ENCODE results near the gene TRIM31. TPM values are rescaled to one million over a fixed set of nuclear protein-coding genes. Genes with fewer than 3 reads are reported as not detected.
A peak's percentile ranks its signal among the peaks of the same experiment; 100 is the strongest.

Gene TRIM31
- total RNA-seq, 4 donors from 2014 or later = not detected

GRCh38 chr6:30071858-30072257, 41.0 kb downstream of the TRIM31 start:
- 37% methylated on average over 3 of the region's 3 CpGs for WGBS, 2 donors

GRCh38 chr6:30071081-30071818, 41.6 kb downstream of the TRIM31 start:
- H3K36me3 ChIP-seq = peaks cover 8 to 9% of the 10 kb centered on the region in 2 donors
- H3K9me3 ChIP-seq = no peaks in the 10 kb centered on the region
- no peak overlapping the region for H3K4me3 ChIP-seq (replicated peaks in 1 of 3)
- WGBS, 2 donors = 28% methylated on average over 23 to 34 of the region's 68 CpGs
- H3K27me3 ChIP-seq = peaks cover 33% of the 10 kb centered on the region
- TF ChIP-seq POLR2A (IDR thresholded peaks at IDR 0.05) (no peak), CTCF (IDR thresholded peaks at IDR 0.05) (no peak)
- H3K4me1 ChIP-seq = peaks cover 23 to 35% of the 10 kb centered on the region in 2 donors
- H3K27ac ChIP-seq = no peak overlapping the region
- intact Hi-C loops (cut with DNase I) = no loop called here
- DNase-seq = peak in 1 of 2 donors; percentile 7

More at GRCh38 chr6:30071858-30072257, 41.0 kb downstream of the TRIM31 start:
- no peak for DNase-seq
- peaks cover 33% of the 10 kb centered on the region for H3K27me3 ChIP-seq
- intact Hi-C loops (cut with DNase I) = no loop called here
- peaks cover 20 to 33% of the 10 kb centered on the region in 2 donors for H3K4me1 ChIP-seq
- H3K27ac ChIP-seq = no peak overlapping the region
- no peak overlapping the region for H3K4me3 ChIP-seq (replicated peaks in 1 of 3)
- H3K9me3 ChIP-seq = no peaks in the 10 kb centered on the region
- TF ChIP-seq CTCF (IDR thresholded peaks at IDR 0.05) = no peak
- TF ChIP-seq POLR2A (IDR thresholded peaks at IDR 0.05) = no peak
- H3K36me3 ChIP-seq = peaks cover 8 to 9% of the 10 kb centered on the region in 2 donors

GRCh38 chr6:30067460-30068139, 45.3 kb downstream of the TRIM31 start:
- DNase-seq = no peak
- H3K4me3 ChIP-seq (replicated peaks in 1 of 3) = peak overlapping the region; percentile 46 to 70 (median 50)
- peaks cover 16 to 23% of the 10 kb centered on the region in 2 donors for H3K4me1 ChIP-seq
- no peaks in the 10 kb centered on the region for H3K9me3 ChIP-seq
- peaks cover 8 to 9% of the 10 kb centered on the region in 2 donors for H3K36me3 ChIP-seq
- TF ChIP-seq CTCF (IDR thresholded peaks at IDR 0.05) = no peak
- TF ChIP-seq POLR2A (IDR thresholded peaks at IDR 0.05) = no peak
- peak overlapping the region in 2 of 3 donors; percentile 77 to 81 for H3K27ac ChIP-seq
- H3K27me3 ChIP-seq = peaks cover 11% of the 10 kb centered on the region
- WGBS, 2 donors = 11 to 14% methylated on average over 8 of the region's 8 CpGs
- intact Hi-C loops (cut with DNase I) = no loop called here

GRCh38 chr6:30066577-30067459, 46.1 kb downstream of the TRIM31 start, which contains the start of gene PPP1R11:
Gene PPP1R11, plus strand, starts transcription at chr6:30067198. Its CDS starts 213 bp downstream, at chr6:30067411.
- 0% methylated on average over 46 of the region's 46 CpGs for WGBS, 2 donors
- H3K27me3 ChIP-seq = peaks cover 11% of the 10 kb centered on the region
- TF ChIP-seq CTCF (IDR thresholded peaks at IDR 0.05) (peak in 1 of 6 experiments; percentile 7), POLR2A (IDR thresholded peaks at IDR 0.05) (peak; percentile 75 to 93)
- H3K9me3 ChIP-seq = no peaks in the 10 kb centered on the region
- H3K27ac ChIP-seq = peak within 1 kb of the TSS; percentile 54 to 81 (median 77)
- H3K36me3 ChIP-seq = peaks cover 8 to 9% of the 10 kb centered on the region in 2 donors
- intact Hi-C loops (cut with DNase I) = no loop called here
- peak; percentile 99 for DNase-seq
- H3K4me1 ChIP-seq = peaks cover 21 to 28% of the 10 kb centered on the region in 2 donors
- H3K4me3 ChIP-seq (replicated peaks in 1 of 3) = peak within 1 kb of the TSS; percentile 46 to 70 (median 50)

Measured in thyroid gland (tissue), 4 donors.